ENCODE data around the gene ZNF438. TPM values are rescaled to one million over a fixed set of nuclear protein-coding genes. Genes with fewer than 3 reads are reported as not detected.

The ZNF438 gene
- total RNA-seq, 2 donors from 2014 or later, result 2.6 to 2.9 TPM

- intact Hi-C loops (cut with DNase I), result no loop called here
- H3K36me3 ChIP-seq (replicated peaks in 1 of 2; ENCODE audit: insufficient read depth in 1 of 2, low read depth in 2 of 2), result no peaks in the 10 kb centered on the region
- no peaks in the 10 kb centered on the region for H3K9me3 ChIP-seq
- TF ChIP-seq, protein P1, sequence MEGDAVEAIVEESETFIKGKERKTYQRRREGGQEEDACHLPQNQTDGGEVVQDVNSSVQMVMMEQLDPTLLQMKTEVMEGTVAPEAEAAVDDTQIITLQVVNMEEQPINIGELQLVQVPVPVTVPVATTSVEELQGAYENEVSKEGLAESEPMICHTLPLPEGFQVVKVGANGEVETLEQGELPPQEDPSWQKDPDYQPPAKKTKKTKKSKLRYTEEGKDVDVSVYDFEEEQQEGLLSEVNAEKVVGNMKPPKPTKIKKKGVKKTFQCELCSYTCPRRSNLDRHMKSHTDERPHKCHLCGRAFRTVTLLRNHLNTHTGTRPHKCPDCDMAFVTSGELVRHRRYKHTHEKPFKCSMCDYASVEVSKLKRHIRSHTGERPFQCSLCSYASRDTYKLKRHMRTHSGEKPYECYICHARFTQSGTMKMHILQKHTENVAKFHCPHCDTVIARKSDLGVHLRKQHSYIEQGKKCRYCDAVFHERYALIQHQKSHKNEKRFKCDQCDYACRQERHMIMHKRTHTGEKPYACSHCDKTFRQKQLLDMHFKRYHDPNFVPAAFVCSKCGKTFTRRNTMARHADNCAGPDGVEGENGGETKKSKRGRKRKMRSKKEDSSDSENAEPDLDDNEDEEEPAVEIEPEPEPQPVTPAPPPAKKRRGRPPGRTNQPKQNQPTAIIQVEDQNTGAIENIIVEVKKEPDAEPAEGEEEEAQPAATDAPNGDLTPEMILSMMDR (IDR thresholded peaks at IDR 0.05), result no peak
- no peak for TF ChIP-seq POLR2A (IDR thresholded peaks at IDR 0.05)
- no peak overlapping the region for H3K27ac ChIP-seq
- WGBS, 2 donors, result 61 to 67% methylated on average over 4 of the region's 4 CpGs
- H3K27me3 ChIP-seq, result no peaks in the 10 kb centered on the region
- ATAC-seq (no peak), DNase-seq (no peak)
- H3K4me1 ChIP-seq, result no peaks in the 10 kb centered on the region
- no peak overlapping the region for H3K4me3 ChIP-seq
Observed at GRCh38 chr10:30854656-30855055, 177.0 kb downstream of the ZNF438 start.

DNA sequence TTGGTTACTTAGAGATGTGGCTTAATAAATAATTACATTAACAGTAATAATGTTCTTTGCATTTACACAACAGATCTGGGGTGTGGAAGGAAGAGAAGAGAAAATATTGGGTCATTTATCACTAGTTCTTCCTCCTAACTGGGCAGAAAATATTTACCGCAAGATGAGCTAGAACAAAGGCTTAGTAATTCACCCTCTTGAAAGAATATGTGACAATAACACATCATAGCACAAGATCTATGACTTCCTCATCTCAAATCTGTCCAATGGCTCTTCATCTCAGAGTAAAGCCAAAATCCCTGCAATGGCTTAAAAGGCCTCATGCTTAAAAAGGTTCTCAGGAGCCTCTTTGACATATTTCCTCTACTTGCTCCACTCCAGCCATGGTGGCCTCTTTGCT is 178.6 kb downstream of the ZNF438 start:
- Histone ChIP-seq H3K9me3 (no peaks in the 10 kb centered on the region), H3K27ac (no peak overlapping the region), H3K4me1 (no peaks in the 10 kb centered on the region), H3K27me3 (no peaks in the 10 kb centered on the region), H3K36me3 (replicated peaks in 1 of 2; ENCODE audit: insufficient read depth in 1 of 2, low read depth in 2 of 2) (no peaks in the 10 kb centered on the region), H3K4me3 (no peak overlapping the region)
- no peak for DNase-seq
- intact Hi-C loops (cut with DNase I), result no loop called here
- WGBS, 2 donors, result 91 to 92% methylated on average over 1 of the region's 1 CpG
- no peak for TF ChIP-seq POLR2A (IDR thresholded peaks at IDR 0.05)
- TF ChIP-seq, protein P1 (IDR thresholded peaks at IDR 0.05), result no peak
- ATAC-seq, result no peak

- Histone ChIP-seq H3K27ac (no peak overlapping the region), H3K9me3 (no peaks in the 10 kb centered on the region), H3K36me3 (replicated peaks in 1 of 2; ENCODE audit: insufficient read depth in 1 of 2, low read depth in 2 of 2) (no peaks in the 10 kb centered on the region), H3K4me3 (no peak overlapping the region), H3K27me3 (no peaks in the 10 kb centered on the region), H3K4me1 (no peaks in the 10 kb centered on the region)
- WGBS, 2 donors, result 78 to 87% methylated on average over 2 of the region's 2 CpGs
- ATAC-seq (no peak), DNase-seq (no peak)
- intact Hi-C loops (cut with DNase I), result no loop called here
- TF ChIP-seq, protein P1 (IDR thresholded peaks at IDR 0.05), result no peak
- no peak for TF ChIP-seq POLR2A (IDR thresholded peaks at IDR 0.05)
Observed at GRCh38 chr10:30850776-30851175, 180.9 kb downstream of the ZNF438 start.

GRCh38 chr10:30849231-30850035 is 182.2 kb downstream of the ZNF438 start:
- Histone ChIP-seq H3K4me3 (no peak overlapping the region), H3K9me3 (no peaks in the 10 kb centered on the region), H3K27me3 (no peaks in the 10 kb centered on the region), H3K27ac (no peak overlapping the region), H3K36me3 (replicated peaks in 1 of 2; ENCODE audit: insufficient read depth in 1 of 2, low read depth in 2 of 2) (no peaks in the 10 kb centered on the region), H3K4me1 (no peaks in the 10 kb centered on the region)
- no peak for TF ChIP-seq POLR2A (IDR thresholded peaks at IDR 0.05)
- TF ChIP-seq, protein P1 (IDR thresholded peaks at IDR 0.05), result no peak
- ATAC-seq (no peak), DNase-seq (no peak)
- 81 to 85% methylated on average over 3 of the region's 3 CpGs for WGBS, 2 donors
- intact Hi-C loops (cut with DNase I), result no loop called here
